ENCODE measurements around the gene CMTM6.

DNA sequence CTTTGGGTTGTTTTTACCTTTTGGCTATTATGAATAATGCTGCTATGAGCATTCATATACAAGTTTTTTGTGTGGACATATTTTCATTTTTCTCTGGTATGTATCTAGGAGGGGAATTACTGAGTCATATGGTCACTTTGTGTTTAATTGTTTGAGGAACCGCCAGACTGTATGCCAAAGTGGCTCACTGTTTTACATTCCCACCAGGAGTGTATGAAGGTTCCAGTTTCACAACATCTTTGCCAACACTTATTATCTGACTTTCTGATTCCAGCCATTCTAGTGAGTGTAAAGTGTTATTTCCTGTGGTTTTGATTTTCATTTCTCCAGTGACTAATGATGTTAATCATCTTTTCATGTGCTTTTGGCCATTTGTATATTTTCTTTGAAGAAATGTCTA is 59.2 kb downstream of the CMTM6 start:
- TF ChIP-seq POLR2A (IDR thresholded peaks at IDR 0.05) (no peak), CTCF (IDR thresholded peaks at IDR 0.05) (no peak), POLR2AphosphoS5 (IDR thresholded peaks at IDR 0.05; ENCODE audit: insufficient read depth in 1 of 2, low read depth in 1 of 2) (no peak)

Measured in vagina (tissue), 2 donors.